Psoas muscle (tissue), 8 donors: ENCODE results near the gene DNAH10. TPM values are rescaled to one million over a fixed set of nuclear protein-coding genes. Genes with fewer than 3 reads are reported as not detected.

Source experiments
- ATAC-seq, 4 donors: fragments of 200-7000 bp; cut with Tn5 transposase; one replicate each; pipeline ENCODE4 v1.9.1; 2020; ENCODE audit warnings: moderate library complexity in 3 of 4, mild to moderate bottlenecking in 2 of 4
- DNase-seq, 2 donors: peaks; one replicate each; pipeline ENCODE4 v3.0.0-alpha.2; 2020
- H3K27ac ChIP-seq: fragments of 200-600 bp; one replicate; pipeline ENCODE4 v1.8.0; 2022
- H3K27me3 ChIP-seq, 3 donors: fragments of 200-600 bp in 1 of 3; one replicate each; pipeline versions ENCODE4 v1.6.1 to v1.8.0; 2013 to 2022; ENCODE audit warnings: low read length in 2 of 3, mild to moderate bottlenecking in 2 of 3, moderate library complexity in 1 of 3; ENCODE audit not compliant: insufficient read depth in 3 of 3
- H3K36me3 ChIP-seq, 2 donors: fragments of 200-600 bp in 1 of 2; one replicate each; pipeline versions ENCODE4 v1.6.1 to v1.8.0; 2013 to 2022; ENCODE audit warnings: low read depth in 1 of 2, mild to moderate bottlenecking in 1 of 2, moderate library complexity in 1 of 2; ENCODE audit not compliant: insufficient read depth in 1 of 2
- H3K4me1 ChIP-seq: fragments of 200-600 bp; one replicate; pipeline ENCODE4 v1.8.0; 2022
- H3K4me3 ChIP-seq: fragments of 200-600 bp; one replicate; pipeline ENCODE4 v1.8.0; 2022; ENCODE audit warnings: mild to moderate bottlenecking
- H3K9me3 ChIP-seq: fragments of 200-600 bp; one replicate; pipeline ENCODE4 v1.8.0; 2022
- CTCF ChIP-seq: fragments of 200-600 bp; IDR thresholded peaks from one replicate; pipeline ENCODE4 v1.8.0; 2022; ENCODE audit warnings: antibody characterized with exemption
- WGBS, 3 donors: extraction: QIAGEN DNeasy Blood & Tissue Kit; methylation state at CpG; one replicate each; pipeline versions ENCODE4 v1.1.6 to v1.1.7; 2013; 5-methylcytosine and 5-hydroxymethylcytosine counted together
- intact Hi-C, 2 donors: fragments of 100-400 bp; cut with DNase I; formaldehyde crosslinking; loops; one replicate each; pipeline versions ENCODE4 v1.11.0 to v1.14.2; 2022
- polyA plus RNA-seq, 3 donors: library from polyadenylated mRNA; stranded (reverse); fragments of 200-250 nt; gene quantifications; one replicate each; pipeline ENCODE4 v1.2.3, GENCODE V29; 2013
- total RNA-seq, 4 donors: library from RNA; stranded (reverse); fragmentation: NEBNext Ultra II Directional in 2 of 4; extraction: Animal tissue kit (Norgen Biotek cat#: 25700) in 2 of 4; gene quantifications; one replicate each; pipeline versions ENCODE4 v1.2.1 to v1.2.4, GENCODE V29; 2021 to 2023
- donor health status: healthy with polysubstance abuse.
- donor health status: DM: no; HTN: no; CAD: no; lungs with moderate emphysema.
- donor health status: Bipolar disorder and iron deficiency.
- donor health status: healthy.
- donor health status: DM: yes; HTN: yes; CAD: no.
- donor health status: DM: no; HTN: no; CAD: no.
- donor health status: DM: no; HTN: no; CAD: no.
- donor health status: DM: yes; HTN: yes; CAD: no.

Gene DNAH10
- total and polyA plus RNA-seq, 7 donors = 0.01 to 0.84 (median 0.24) TPM; not detected in 1

GRCh38 chr12:123905319-123905925 lies 143.3 kb downstream of the DNAH10 start:
- Histone ChIP-seq H3K9me3 (no peaks in the 10 kb centered on the region), H3K4me3 (no peak overlapping the region), H3K27ac (no peak overlapping the region), H3K36me3 (no peaks in the 10 kb centered on the region), H3K4me1 (no peaks in the 10 kb centered on the region), H3K27me3 (no peaks in the 10 kb centered on the region)
- peak; percentile 68 for TF ChIP-seq CTCF
- intact Hi-C loops = loop anchor here (2.0 to 5.0 kb wide), 2 partner anchors 79 to 122 kb away; no protein-coding TSS in a partner anchor
- DNase-seq = no peak
- ATAC-seq = peak in 2 of 4 donors; percentile 50 to 56
- WGBS, 3 donors = 28 to 37% (median 35%) methylated on average over 9 of the region's 9 CpGs

- Histone ChIP-seq H3K4me3 (no peak overlapping the region), H3K27me3 (no peaks in the 10 kb centered on the region), H3K36me3 (no peaks in the 10 kb centered on the region), H3K4me1 (no peaks in the 10 kb centered on the region), H3K27ac (no peak overlapping the region), H3K9me3 (no peaks in the 10 kb centered on the region)
- ATAC-seq (no peak), DNase-seq (peak in 1 of 2 donors; percentile 5)
- intact Hi-C loops = loop anchor here in 1 of 2 donors (5.0 kb wide), 1 partner anchor 120 kb away; no protein-coding TSS in a partner anchor
- TF ChIP-seq CTCF = no peak
- 91 to 96% (median 92%) methylated on average over 7 of the region's 7 CpGs for WGBS, 3 donors
These were observed 144.8 kb downstream of the DNAH10 start for GRCh38 chr12:123906711-123907420.

GRCh38 chr12:123907726-123908476 lies 145.8 kb downstream of the DNAH10 start:
- no peak for DNase-seq
- no peak overlapping the region for H3K27ac ChIP-seq

More at GRCh38 chr12:123907726-123908476, 145.8 kb downstream of the DNAH10 start:
- no peaks in the 10 kb centered on the region for H3K4me1 ChIP-seq
- no peak for ATAC-seq
- 68 to 76% (median 73%) methylated on average over 12 of the region's 12 CpGs for WGBS, 3 donors
- H3K27me3 ChIP-seq = no peaks in the 10 kb centered on the region
- no peaks in the 10 kb centered on the region for H3K36me3 ChIP-seq
- intact Hi-C loops = loop anchor here in 1 of 2 donors (5.0 kb wide), 1 partner anchor 119 kb away; no protein-coding TSS in a partner anchor
- no peak overlapping the region for H3K4me3 ChIP-seq
- TF ChIP-seq CTCF = no peak
- H3K9me3 ChIP-seq = no peaks in the 10 kb centered on the region
